Stimulated activated CD4-positive, alpha-beta T cell treated with anti-CD3 and anti-CD28 coated beads, Interleukin-2, amount 100 ng/mL, for 48 hours (primary cell): ENCODE results near the gene TRMT2A.

Source experiments
- DNase-seq, 2 donors: peaks; one replicate each; pipeline ENCODE4 v3.0.0-alpha.2; 2020

TRMT2A gene

GRCh38 chr22:20117633-20118299 lies 740 bp upstream of the TRMT2A start:
- peak; percentile 72 to 79 for DNase-seq

GRCh38 chr22:20116376-20116950 lies 563 bp downstream of the TRMT2A start:
- DNase-seq, result no peak

- DNase-seq, result no peak
These were observed 1.2 kb downstream of the TRMT2A start, which contains the start of gene RANBP1 for GRCh38 chr22:20115691-20116375. Gene RANBP1, plus strand, starts transcription at chr22:20116104. Its CDS starts 81 bp downstream, at chr22:20116185.

GRCh38 chr22:20114506-20115475 lies 2.2 kb downstream of the TRMT2A start:
- no peak for DNase-seq

GRCh38 chr22:20113551-20114310 lies 3.3 kb downstream of the TRMT2A start:
- DNase-seq, result no peak

GRCh38 chr22:20112623-20113511 lies 4.2 kb downstream of the TRMT2A start:
- DNase-seq, result no peak

GRCh38 chr22:20111689-20112622 lies 5.1 kb downstream of the TRMT2A start:
- no peak for DNase-seq

- DNase-seq, result no peak
These were observed 5.9 kb downstream of the TRMT2A start for GRCh38 chr22:20111045-20111688.

- no peak for DNase-seq
These were observed 6.6 kb downstream of the TRMT2A start for GRCh38 chr22:20110359-20110985.

GRCh38 chr22:20109411-20110358 lies 7.3 kb downstream of the TRMT2A start:
- no peak for DNase-seq

- no peak for DNase-seq
These were observed 8.2 kb downstream of the TRMT2A start for GRCh38 chr22:20108757-20109230.

- DNase-seq, result no peak
These were observed 8.9 kb downstream of the TRMT2A start for GRCh38 chr22:20107951-20108756.

GRCh38 chr22:20107471-20107901 lies 9.5 kb downstream of the TRMT2A start:
- DNase-seq, result no peak

GRCh38 chr22:20106849-20107237 lies 10.2 kb downstream of the TRMT2A start:
- DNase-seq, result no peak

GRCh38 chr22:20106205-20106848 lies 10.7 kb downstream of the TRMT2A start:
- DNase-seq, result no peak
